AG08395 (cell line): ENCODE measurements around the gene CACNA1E.
"Not testable (repeated sequence)": the region's sequence is repeated elsewhere in the genome, so short reads cannot be mapped to it uniquely, and the experiment has no call there.

Experiments used
- DNase-seq: peaks from one replicate; pipeline ENCODE4 v3.0.0; 2012; ENCODE audit warnings: mixed read lengths, low spot score

CACNA1E gene

GRCh38 chr1:181517181-181517875 is 34.0 kb downstream of the CACNA1E start:
- DNase-seq, result no peak

DNA sequence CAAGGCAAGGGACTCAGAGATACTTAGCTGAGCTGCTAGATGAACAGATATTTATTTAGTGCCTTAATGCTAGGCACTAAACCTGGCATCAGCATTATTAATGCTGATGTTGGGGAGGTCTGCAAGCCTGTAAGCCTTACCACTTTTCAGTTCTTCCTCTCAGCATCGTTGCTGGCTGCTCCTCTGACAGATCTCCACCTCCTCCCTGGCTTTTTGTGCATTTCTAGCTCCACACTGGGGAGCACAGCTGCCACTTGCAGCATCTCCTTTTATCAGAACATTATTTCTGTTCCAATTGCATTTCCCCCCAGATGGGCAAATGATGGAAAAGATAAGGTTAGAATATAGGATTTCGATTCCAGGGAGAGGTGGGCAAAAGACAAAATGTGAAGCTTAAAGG is 34.8 kb downstream of the CACNA1E start:
- no peak for DNase-seq

- DNase-seq, result no peak
These were observed 39.5 kb downstream of the CACNA1E start for GRCh38 chr1:181522864-181523263.

GRCh38 chr1:181525104-181525721 is 41.9 kb downstream of the CACNA1E start:
- no peak for DNase-seq

DNA sequence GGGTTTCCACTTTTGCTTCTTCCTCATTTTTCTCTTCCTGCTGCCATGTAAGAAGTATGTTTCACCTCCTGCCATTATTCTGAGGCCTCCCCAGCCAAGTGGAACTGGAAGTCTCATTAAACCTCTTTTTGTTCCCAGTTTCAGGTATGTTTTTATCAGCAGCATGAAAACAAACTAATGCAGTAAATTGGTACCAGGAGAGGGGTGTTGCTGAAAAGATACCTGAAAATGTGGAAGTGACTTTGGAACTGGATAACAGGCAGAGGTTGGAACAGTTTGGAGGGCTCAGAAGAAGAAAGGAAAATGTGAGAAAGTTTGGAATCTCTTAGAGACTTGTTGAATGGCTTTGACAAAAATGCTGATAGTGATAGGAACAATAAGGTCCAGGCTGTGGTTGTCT is 44.9 kb downstream of the CACNA1E start:
- DNase-seq, result not testable (repeated sequence)

DNA sequence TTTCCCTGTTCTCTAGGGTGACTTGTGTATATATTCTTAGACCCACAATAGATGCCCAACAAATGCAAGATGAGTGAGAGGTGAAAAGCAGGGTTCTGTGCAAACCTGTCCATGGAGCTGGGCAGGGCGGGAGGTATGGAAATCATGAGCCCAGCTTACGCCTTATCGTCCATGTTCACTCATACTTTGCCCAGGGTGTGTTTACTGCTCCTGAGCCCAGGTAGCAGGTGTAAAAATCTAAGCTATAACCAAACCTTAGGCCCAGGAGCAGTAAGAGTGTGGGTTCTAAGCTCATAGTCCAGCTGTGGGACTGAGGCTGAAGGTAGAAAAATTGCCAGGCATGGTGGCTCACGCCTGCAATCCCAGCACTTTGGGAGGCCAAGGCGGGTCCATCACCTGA is 48.1 kb downstream of the CACNA1E start:
- DNase-seq, result no peak

- DNase-seq, result no peak
These were observed 48.8 kb downstream of the CACNA1E start for GRCh38 chr1:181531951-181532600.

- DNase-seq, result no peak
These were observed 55.5 kb downstream of the CACNA1E start for GRCh38 chr1:181538836-181539235.

DNA sequence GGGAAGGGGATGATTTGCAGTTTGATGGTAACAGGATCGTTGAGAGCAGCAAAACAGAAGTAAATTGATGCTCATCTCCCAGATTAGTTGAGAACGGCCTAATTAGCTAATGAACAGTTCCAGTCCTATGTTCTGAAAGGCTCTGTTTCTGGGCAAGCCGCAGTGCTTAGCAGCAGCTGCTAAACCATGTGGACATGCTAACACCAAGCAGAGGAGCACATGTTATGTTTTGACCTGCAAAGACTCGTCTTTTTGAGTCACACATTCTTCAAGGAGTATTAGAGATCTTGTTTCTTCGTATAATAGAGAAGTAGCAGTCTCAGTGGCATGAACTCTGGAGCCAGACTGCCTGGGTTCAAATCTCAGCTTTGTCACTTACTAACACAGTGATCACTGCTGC is 58.1 kb downstream of the CACNA1E start:
- DNase-seq, result no peak

GRCh38 chr1:181541947-181542346 is 58.6 kb downstream of the CACNA1E start:
- DNase-seq, result no peak

DNA sequence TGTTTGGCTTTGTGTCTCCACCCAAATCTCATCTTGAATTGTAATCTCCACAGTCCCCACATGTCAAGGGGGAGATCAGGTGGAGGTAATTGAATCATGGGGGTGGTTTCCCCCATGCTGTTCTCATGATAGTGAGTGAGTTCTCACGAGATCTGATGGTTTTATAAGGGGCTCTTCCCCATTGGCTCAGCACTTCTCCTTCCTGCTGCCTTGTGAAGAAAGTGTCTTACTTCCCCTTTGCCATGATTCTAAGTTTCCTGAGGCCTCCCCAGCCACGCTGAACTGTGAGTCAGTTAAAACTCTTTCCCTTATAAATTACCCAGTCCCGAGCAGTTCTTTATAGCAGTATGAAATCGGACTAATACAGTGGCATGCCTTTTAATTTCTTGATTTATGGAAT is 59.1 kb downstream of the CACNA1E start:
- not testable (repeated sequence) for DNase-seq

DNA sequence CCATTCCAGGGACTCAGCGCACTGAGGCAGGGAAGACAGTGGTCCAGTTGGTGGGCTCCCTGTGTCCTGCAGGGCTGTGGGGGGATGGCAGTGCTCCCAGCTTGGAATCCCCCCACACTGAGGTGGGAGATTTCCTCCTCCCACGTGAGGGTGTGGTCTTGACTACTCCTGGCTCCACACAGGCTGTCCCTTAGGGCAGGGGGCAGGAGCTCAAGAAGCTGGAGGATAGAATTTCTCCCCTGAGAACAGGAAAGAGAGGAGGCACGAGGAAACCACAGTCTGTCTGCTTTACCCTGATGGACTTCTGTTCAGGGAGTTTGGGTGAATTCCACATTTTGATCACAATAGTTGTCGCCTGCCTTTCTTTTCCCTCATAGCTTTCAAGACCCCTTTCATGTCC is 62.1 kb downstream of the CACNA1E start:
- no peak for DNase-seq

- no peak for DNase-seq
These were observed 65.2 kb downstream of the CACNA1E start for GRCh38 chr1:181548497-181548896.

GRCh38 chr1:181551249-181551648 is 67.9 kb downstream of the CACNA1E start:
- DNase-seq, result no peak

DNA sequence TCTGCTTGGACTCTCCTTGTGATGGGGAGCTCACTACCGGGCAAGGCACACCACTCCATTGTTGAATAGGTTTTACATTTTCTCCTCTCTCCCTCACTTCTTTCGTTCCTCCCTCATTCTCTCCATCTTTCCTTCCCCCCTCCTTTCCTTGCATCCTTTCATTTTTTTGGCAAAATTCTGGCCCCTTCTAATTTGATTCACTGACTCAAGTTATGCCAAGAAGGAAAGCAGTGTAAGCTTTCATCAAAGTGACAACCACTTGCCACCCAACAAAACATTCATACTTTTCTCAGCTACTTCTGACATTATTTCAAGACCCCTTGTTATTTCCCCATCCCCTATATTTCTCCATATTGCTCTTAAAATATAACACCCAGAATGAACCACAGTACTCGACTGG is 68.4 kb downstream of the CACNA1E start:
- DNase-seq, result no peak

DNA sequence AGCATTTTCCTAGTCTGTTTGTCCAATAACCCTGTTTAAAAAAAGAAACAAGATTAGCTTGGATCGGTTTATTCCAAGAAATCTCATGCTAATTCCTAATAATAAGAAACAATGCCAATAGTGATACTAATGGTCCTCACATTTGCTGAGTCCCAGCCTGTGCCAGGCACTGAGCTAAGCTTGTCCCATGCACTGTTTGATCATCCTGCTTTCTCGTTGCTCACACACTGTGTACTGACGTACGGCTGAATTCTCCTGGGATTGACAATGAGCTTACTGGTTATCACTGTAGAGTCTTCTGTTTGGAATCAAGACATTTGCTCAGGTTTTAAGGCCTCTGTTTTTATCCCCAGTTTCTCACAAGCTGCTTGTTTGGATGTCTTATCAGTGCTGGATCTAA is 71.1 kb downstream of the CACNA1E start:
- DNase-seq, result no peak

DNA sequence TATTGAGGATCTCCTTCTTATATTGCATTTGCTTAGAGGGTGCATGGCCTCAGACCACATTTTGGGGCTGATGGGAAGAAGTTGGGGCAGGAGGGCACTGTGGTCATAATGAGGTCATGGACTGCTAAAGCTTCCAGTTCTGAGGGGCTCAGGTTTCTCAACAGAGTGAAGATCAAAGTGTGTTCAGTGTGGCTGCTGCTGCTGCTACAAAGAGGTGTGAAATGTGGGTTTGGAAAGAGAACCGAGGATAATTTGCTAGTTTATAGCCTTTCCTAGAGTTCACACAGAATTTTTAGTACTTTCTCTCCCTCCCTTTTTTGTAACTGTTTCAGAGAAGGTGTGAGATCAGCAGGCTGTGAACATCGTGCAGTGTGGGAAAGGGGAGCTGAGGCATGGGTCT is 73.3 kb downstream of the CACNA1E start:
- no peak for DNase-seq

GRCh38 chr1:181557313-181557712 is 74.0 kb downstream of the CACNA1E start:
- DNase-seq, result no peak

GRCh38 chr1:181558416-181558815 is 75.1 kb downstream of the CACNA1E start:
- DNase-seq, result no peak

GRCh38 chr1:181559142-181559541 is 75.8 kb downstream of the CACNA1E start:
- no peak for DNase-seq

DNA sequence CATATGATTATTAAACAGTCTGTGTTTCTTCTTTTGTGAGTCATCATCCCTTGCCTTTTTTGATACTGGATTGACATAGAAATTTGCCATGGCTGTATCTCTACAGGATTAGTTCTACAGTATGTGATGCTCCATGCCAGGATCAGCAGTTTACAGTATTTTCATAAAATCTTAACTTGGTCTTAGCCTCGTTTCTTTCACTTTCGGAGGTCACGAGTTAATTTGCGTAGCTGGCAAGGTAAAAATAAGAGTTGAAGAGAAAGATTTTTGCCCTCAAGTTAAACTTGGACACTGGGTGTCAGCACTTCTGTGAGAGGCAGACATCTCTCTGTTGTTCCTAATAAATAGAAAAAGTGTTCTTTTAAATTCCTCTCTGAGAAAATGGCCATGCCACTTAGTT is 79.1 kb downstream of the CACNA1E start:
- no peak for DNase-seq

GRCh38 chr1:181568736-181569135 is 85.4 kb downstream of the CACNA1E start:
- no peak for DNase-seq

- no peak for DNase-seq
These were observed 94.2 kb downstream of the CACNA1E start for GRCh38 chr1:181577475-181577874.

- DNase-seq, result no peak
These were observed 100.3 kb downstream of the CACNA1E start for GRCh38 chr1:181583598-181583997.
